ENCODE measurements around the gene ZNF414.

DNA sequence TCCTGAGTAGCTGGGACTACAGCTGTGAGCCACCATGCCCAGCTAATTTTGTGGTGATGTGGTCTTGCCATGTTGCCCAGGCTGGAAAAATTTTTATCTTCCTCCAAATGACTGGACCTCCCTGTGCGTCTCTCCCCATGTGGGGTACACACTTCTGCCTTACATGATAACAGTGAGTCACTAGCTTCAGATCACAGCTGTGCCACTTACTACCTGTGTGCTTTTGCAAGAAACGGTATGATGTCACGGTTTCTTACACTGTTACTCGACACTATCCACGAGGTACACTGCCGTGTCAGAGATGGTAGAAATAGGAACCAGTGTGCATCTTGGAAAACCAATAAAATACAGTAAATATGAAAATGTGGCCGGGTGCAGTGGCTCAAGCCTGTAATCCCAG is 17.5 kb upstream of the ZNF414 start:
- TF ChIP-seq, protein P1, sequence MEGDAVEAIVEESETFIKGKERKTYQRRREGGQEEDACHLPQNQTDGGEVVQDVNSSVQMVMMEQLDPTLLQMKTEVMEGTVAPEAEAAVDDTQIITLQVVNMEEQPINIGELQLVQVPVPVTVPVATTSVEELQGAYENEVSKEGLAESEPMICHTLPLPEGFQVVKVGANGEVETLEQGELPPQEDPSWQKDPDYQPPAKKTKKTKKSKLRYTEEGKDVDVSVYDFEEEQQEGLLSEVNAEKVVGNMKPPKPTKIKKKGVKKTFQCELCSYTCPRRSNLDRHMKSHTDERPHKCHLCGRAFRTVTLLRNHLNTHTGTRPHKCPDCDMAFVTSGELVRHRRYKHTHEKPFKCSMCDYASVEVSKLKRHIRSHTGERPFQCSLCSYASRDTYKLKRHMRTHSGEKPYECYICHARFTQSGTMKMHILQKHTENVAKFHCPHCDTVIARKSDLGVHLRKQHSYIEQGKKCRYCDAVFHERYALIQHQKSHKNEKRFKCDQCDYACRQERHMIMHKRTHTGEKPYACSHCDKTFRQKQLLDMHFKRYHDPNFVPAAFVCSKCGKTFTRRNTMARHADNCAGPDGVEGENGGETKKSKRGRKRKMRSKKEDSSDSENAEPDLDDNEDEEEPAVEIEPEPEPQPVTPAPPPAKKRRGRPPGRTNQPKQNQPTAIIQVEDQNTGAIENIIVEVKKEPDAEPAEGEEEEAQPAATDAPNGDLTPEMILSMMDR (IDR thresholded peaks at IDR 0.05; ENCODE audit: borderline replicate concordance, extremely low read depth, low read length, poor library complexity, severe bottlenecking), result no peak
- no peak for TF ChIP-seq EZH2 (IDR thresholded peaks at IDR 0.05; ENCODE audit: borderline replicate concordance, low read depth, low read length, severe bottlenecking)
